AG09319 (cell line): ENCODE measurements around the gene TWIST2.

Experiments
- DNase-seq: peaks from one replicate; pipeline ENCODE4 v3.0.0-alpha.2; 2010; ENCODE audit warnings: low read depth; ENCODE audit errors: extremely low read depth
- TF ChIP-seq, protein P1 (sequence below): IDR thresholded peaks from 2 replicates; pipeline ENCODE4 v1.5.1; 2011; ENCODE audit warnings: low read depth, mild to moderate bottlenecking, inconsistent platforms, low read length, moderate library complexity

The TWIST2 gene

DNA sequence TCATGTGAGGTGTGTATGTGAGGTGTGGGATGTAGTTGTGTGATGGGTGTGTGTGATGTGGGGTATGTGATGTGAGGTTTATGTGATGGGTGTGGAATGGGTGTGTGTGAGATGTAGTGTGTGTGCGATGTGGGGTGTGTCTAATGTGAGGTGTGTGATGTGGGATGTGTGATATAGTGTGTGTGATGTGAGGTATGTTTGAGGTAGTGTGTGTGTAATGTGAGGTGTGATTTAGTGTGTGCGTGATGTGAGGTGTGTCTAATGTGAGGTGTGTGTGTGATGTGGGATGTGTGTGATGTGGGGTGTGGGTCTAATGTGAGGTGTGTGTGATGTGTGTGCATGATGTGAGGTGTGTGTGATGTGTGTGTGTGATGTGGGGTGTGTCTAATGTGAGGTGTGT lies 55.3 kb downstream of the TWIST2 start:
- TF ChIP-seq, protein P1, sequence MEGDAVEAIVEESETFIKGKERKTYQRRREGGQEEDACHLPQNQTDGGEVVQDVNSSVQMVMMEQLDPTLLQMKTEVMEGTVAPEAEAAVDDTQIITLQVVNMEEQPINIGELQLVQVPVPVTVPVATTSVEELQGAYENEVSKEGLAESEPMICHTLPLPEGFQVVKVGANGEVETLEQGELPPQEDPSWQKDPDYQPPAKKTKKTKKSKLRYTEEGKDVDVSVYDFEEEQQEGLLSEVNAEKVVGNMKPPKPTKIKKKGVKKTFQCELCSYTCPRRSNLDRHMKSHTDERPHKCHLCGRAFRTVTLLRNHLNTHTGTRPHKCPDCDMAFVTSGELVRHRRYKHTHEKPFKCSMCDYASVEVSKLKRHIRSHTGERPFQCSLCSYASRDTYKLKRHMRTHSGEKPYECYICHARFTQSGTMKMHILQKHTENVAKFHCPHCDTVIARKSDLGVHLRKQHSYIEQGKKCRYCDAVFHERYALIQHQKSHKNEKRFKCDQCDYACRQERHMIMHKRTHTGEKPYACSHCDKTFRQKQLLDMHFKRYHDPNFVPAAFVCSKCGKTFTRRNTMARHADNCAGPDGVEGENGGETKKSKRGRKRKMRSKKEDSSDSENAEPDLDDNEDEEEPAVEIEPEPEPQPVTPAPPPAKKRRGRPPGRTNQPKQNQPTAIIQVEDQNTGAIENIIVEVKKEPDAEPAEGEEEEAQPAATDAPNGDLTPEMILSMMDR: no peak
- DNase-seq: no peak

DNA sequence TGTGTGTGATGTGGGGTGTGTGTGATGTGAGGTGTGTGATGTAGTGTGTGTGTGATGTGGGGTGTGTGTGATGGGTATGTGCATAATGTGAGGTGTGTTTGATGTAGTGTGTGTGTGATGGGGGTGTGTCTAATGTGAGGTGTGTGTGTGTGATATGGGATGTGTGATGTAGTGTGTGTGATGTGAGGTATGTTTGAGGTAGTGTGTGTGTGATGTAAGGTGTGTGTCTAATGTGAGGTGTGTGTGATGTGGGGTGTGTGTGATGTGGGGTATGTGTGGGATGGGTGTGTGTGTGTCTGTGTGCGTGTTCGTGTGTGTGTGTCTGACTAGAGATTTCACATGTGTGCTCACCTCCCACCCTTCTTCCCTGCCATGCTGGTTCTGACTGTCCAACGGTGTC lies 56.3 kb downstream of the TWIST2 start:
- no peak for DNase-seq
- TF ChIP-seq, protein P1: no peak

DNA sequence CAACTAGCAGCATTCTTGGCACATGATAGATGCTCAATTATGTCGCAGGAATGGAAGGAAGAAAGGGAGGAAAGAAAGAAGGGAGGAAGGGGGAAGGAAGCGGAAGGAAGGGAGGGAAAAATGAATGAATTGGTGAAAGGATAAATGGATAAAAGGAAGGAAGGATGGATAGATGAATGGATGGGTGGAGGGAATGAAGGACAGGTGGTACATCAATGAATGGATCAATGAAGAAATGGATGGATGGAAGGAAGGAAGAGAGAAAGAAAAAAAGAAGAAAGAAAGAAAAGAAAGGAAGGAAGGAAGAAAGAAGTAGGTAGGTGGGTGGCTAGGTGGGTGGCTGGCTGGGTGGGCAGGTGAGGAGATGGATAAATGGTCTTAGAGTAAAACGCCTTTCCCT lies 56.8 kb downstream of the TWIST2 start:
- TF ChIP-seq, protein P1: no peak
- DNase-seq: no peak

DNA sequence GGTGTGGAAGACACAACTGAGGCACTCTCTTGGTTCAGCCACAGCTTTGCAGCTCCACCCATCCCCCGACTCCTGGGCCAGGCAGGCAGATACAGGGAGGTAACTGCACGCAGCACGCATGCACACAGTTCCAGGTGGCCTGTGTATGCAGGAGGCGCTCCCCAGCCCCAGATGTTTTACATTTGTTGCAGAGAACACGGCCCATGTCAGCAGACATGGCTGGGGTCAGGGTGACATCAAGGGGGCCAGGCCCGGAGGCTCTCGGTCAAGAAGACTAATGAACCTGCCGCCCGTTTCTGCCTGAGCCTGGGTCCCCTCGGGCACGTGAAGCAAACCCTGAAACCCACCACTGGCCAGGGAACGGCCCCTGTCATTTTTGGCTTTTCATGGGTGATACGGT lies 57.3 kb downstream of the TWIST2 start:
- TF ChIP-seq, protein P1: no peak
- DNase-seq: no peak

DNA sequence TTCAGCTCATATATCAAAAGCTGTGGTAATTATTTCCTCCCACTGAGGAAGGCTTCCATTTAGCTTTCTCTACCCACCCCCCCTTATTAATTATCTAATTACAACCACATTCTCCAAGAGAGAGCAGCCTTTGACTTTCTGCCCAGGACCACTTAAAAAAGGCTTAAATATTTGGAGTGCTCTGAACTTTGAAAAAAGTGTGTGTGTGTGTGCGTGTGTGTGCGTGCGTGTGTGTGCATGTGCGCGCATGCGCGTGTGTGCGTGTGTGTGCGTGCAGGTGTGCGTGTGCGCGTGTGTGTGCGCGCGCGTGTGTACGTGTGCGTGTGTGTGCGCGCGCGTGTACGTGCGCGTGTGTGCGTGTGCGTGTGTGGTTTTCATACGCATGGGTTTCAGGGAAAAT lies 57.8 kb downstream of the TWIST2 start:
- TF ChIP-seq, protein P1: no peak
- DNase-seq: no peak

DNA sequence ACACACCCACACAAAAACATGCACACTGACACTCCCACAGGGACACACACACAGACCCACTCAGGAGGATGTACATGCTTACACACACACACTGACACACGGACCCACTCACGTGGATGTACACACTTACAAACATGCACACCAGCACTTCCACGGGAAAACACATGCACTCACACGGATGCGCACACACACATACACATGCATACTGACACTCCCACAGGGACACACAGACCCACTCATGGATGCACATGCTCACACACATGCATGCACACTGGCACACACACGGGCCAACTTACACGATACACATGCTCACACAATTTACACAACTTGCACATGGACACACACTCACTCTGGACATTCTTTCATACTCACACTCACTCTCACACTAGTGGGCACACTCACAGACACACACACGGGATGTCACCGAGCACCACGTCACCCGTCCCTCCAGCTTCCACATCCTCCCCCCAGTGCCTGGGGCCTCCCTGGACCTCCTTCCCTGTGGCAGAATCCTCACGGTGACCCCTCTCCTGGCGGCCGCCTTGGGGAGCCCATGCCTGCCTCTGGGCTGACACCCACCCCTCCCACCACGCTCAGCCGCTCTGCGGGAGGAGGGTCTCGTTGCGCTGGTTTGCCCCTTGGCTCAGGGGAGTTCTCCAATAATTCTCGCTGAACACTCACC lies 58.5 kb downstream of the TWIST2 start:
- no peak for DNase-seq
- TF ChIP-seq, protein P1: no peak

DNA sequence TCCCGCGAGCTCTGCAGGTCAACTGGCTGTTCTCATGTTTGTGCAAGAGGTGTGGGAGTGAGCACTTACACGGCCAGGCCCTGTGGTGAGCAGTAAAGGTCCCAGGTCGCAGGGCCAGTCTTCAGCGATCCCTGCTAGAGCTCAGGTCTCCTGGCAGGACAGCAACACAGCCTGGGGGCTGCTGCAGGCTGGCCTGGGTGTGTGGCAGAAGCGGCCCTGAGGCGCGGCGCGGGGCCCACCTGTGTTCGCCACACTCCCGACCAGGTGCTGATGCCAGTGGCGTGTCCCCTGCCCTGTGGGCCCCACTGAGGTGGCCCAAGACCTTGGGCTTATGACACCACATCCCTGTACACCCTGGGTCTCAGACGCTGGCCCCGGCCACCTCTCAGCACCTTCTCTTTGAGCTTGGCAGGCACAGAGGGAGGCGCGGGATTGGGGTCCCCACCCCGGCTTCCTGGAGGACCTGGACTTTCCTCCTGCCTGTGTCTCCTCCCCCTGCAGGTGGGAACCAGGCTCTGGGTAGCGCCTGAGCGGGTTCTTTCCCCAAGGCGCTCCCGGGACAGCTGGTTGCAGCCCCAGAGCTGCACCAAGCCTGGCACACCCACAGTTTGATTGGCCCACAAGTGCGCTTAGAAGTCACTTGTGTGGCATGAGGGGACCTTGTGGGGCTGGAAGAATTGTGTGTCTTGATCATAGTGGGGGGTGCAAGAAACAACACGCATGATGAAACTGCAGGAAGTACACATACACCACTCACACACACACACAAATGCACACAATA lies 59.2 kb downstream of the TWIST2 start:
- TF ChIP-seq, protein P1: no peak
- DNase-seq: no peak
